ENCODE measurements around the gene DIPK2B. TPM values are rescaled to one million over a fixed set of nuclear protein-coding genes. Genes with fewer than 3 reads are reported as not detected.

Gene DIPK2B, protein sequence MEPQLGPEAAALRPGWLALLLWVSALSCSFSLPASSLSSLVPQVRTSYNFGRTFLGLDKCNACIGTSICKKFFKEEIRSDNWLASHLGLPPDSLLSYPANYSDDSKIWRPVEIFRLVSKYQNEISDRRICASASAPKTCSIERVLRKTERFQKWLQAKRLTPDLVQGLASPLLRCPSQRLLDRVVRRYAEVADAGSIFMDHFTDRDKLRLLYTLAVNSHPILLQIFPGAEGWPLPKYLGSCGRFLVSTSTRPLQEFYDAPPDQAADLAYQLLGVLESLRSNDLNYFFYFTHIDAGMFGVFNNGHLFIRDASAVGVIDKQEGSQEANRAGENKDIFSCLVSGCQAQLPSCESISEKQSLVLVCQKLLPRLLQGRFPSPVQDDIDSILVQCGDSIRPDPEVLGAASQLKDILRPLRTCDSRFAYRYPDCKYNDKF
- total RNA-seq: not detected in 2 replicates

DNA sequence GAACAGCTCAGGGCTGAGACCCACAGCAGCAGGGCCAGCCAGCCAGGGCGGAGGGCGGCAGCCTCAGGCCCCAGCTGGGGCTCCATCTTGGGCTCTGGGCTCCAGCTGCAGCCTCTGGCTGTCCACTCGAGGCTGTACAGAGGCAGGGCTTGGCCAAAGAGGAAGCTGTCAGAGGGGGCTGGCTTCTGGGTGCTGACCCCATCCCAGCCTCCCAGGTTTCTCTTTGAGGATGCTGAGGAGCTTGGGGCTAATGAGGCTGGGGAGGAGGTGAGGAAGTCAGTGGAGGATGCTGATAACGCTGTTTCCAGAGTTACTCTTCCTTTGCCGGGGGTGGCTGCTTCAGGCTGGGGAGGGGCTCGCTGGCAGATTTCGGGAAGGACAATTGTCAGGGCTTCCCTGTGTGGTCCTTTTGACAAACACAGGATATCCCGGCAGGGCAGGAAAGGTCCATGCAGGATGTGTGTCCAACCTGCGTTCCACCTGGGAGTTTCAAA, at the start of gene DIPK2B:
Gene DIPK2B, minus strand, starts transcription at position 136 of the 494 bp plus-strand sequence. Its CDS starts 50 bp downstream, at position 86.

